T47D (cell line): ENCODE measurements around the gene DMRTB1.

Experiments
- DNase-seq, 2 experiments: peaks; one replicate each; pipeline versions ENCODE4 v3.0.0 to v3.0.0-alpha.2; 2011 to 2012; ENCODE audit warnings: low read depth in 1 of 2, low spot score in 1 of 2
- JUND ChIP-seq: IDR thresholded peaks from 2 replicates; pipeline ENCODE4 v1.6.1; 2012; ENCODE audit warnings: low read depth
- in situ Hi-C: cut with HindIII; loops from 2 replicates; pipeline ENCODE4 v1.10.0; 2016; ENCODE audit warnings: low sequenced_read_pairs, low pct_unique_long_range_greater_than_20kb

Gene DMRTB1

DNA sequence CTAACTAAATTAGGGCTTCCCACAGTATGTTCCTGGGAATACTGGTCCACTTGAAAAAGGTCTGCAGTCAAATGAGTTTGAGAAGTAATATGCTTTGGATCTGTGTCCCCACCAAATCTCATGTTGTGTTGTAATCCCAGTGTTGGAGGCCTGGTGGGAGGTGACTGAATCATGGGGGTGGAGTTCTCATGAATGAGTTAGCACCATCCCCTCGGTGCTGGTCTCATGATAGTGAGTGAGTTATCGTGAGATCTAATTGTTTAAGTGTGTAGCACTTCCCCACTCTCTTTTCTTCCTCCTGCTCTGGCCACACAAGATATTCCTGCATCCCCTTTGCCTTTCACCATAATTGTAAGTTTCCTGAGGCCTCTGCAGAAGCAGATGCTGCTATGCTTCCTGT is 16.9 kb upstream of the DMRTB1 start:
- no peak for TF ChIP-seq JUND
- no peak for DNase-seq
- in situ Hi-C loops, result no loop called here

- no peak for DNase-seq
- in situ Hi-C loops, result no loop called here
- TF ChIP-seq JUND, result no peak
Measured at GRCh38 chr1:53446051-53446450, 13.1 kb upstream of the DMRTB1 start.

DNA sequence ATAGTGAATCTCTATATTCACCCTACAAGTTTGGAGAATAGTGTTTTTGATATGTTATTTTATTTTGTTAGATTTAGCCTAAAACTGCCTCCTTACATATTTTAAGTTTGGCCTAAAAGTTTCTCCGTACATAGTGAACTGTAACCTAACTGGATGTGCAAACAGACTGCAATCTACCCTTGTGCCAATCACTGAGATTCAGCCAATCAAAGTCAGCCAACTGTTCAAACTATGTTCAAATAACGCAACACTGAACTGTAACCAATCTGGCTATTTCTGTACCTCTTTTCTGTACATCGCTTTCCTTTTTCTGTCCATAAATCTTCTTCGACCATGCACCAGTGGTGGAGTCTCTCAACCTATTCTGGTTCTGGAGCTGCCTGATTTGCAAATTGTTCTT is 11.8 kb upstream of the DMRTB1 start:
- DNase-seq, result no peak
- no peak for TF ChIP-seq JUND
- in situ Hi-C loops, result no loop called here

- in situ Hi-C loops, result no loop called here
- no peak for DNase-seq
- TF ChIP-seq JUND, result no peak
Measured at GRCh38 chr1:53448241-53448841, 10.9 kb upstream of the DMRTB1 start.

- in situ Hi-C loops, result no loop called here
- no peak for DNase-seq
- TF ChIP-seq JUND, result no peak
Measured at GRCh38 chr1:53449021-53449420, 10.2 kb upstream of the DMRTB1 start.

DNA sequence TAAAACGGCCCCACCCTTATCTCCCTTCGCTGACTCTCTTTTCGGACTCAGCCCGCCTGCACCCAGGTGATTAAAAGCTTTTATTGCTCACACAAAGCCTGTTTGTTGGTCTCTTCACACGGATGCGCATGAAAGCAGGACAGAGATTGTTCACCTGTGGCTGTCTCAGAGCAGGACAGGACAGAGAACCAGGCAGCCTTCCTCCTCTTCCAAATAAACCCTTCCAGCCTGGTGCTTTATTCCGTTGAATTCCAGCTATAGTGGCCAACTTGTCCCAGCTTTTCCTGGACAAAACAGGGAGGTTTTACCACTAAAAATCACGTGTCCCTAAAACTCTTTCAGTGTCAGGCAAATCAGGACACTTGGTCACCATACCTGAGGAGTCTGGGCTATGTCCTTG is 9.5 kb upstream of the DMRTB1 start:
- DNase-seq, result no peak
- TF ChIP-seq JUND, result no peak
- in situ Hi-C loops, result no loop called here

DNA sequence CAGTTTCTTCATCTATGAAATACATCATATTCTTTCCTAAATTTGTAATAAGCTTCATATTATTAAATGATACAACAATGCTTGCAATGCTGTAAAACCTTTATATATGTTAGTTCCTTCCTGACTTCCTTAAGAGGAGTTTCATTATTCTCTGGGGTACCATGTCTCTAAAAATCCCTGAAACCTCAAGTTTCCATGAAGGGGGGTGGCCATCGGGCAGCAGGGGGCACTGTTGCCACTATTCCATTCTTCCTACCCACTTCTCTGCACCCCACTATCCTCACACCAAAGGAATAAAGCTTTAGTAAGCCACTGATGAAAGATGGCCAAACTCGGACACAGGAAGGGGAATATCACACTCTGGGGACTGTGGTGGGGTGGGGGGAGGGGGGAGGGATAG is 9.0 kb upstream of the DMRTB1 start:
- no peak for TF ChIP-seq JUND
- DNase-seq, result no peak
- in situ Hi-C loops, result no loop called here

DNA sequence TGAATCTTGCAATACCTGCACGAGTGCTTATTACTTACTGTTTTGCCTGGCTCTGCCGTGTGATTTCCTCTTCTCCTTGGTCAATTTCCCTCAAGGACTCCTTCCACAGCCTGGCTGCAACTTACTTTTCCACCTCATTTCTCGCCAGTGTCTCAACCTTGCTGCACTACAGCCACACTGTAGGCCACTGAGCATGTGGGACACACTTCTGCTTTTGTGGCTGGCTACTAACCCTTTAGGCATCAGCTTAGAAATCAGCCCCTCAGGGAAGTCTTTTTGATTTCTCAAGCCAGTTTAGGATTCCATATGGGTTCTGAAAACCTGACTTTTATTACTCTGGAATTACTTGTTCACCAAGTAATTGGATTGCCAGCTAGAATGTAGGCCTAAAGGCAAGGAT is 5.2 kb upstream of the DMRTB1 start:
- in situ Hi-C loops, result no loop called here
- DNase-seq, result no peak
- TF ChIP-seq JUND, result no peak

DNA sequence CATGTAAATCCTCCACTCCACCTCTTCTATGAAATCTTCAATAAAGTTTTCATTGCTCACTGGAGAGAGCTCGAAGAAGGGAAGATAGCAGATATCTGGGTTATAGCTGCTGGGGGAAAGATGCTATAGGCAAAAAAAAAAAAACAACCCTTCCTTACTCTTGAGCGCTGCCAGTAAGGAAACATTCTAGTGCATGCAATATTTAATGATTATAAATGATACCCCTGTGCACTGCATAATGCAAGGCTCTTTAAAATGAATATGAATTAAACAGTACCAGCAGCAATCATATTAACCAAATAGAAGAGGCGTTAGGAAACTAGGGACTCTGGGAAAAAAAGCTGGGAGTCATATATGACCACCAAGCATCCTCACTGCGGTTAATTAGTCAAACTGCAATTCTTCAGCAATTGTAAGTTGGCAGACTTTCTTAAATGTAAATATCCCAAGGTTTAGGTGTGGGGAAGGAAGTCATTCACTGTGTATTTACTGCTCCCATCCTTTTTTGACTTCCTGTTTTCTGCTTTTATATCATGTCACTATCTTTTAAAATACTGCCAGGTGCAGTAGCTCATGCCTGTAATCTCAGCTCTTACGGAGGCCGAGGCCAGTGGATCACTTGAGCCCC is 3.7 kb upstream of the DMRTB1 start:
- no peak for TF ChIP-seq JUND
- in situ Hi-C loops, result no loop called here
- no peak for DNase-seq

GRCh38 chr1:53458634-53459033 is 565 bp upstream of the DMRTB1 start:
- no peak for DNase-seq
- in situ Hi-C loops, result no loop called here
- no peak for TF ChIP-seq JUND

- no peak for DNase-seq
- TF ChIP-seq JUND, result no peak
- in situ Hi-C loops, result no loop called here
Measured at GRCh38 chr1:53460211-53460634, 1.0 kb downstream of the DMRTB1 start.

DNA sequence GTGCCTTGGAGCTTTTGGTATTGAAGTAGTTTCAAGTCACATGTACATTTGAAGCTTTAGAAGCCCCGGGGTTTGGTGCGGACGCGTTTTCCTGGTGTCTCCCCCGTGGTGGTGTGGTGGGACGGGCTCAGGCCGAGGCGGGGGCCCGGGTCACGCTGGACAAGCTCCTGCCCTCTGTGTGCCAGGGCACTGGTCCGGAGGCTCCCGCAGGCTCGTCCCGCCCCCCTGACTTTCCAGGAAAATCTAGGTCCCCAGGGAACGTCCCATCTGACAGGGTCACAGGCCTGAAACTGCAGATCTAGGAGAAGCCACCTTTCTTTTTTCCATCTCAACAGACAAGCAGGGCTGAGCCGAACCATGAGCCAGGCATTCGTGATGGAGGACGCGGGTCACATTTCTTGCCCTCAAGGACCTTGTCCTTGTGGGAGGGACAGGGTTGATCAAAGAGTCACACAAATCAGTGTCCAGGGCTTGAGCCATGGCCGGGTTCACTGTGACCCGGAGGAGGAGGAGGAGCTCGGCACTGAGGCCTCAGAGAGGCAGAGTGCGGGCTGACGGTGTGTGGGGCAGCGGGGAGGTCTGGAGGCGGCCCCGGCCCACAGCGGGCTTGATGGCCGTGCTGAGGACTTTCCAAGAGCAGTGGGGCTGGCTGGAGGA is 1.6 kb downstream of the DMRTB1 start:
- no peak for DNase-seq
- in situ Hi-C loops, result no loop called here
- no peak for TF ChIP-seq JUND

DNA sequence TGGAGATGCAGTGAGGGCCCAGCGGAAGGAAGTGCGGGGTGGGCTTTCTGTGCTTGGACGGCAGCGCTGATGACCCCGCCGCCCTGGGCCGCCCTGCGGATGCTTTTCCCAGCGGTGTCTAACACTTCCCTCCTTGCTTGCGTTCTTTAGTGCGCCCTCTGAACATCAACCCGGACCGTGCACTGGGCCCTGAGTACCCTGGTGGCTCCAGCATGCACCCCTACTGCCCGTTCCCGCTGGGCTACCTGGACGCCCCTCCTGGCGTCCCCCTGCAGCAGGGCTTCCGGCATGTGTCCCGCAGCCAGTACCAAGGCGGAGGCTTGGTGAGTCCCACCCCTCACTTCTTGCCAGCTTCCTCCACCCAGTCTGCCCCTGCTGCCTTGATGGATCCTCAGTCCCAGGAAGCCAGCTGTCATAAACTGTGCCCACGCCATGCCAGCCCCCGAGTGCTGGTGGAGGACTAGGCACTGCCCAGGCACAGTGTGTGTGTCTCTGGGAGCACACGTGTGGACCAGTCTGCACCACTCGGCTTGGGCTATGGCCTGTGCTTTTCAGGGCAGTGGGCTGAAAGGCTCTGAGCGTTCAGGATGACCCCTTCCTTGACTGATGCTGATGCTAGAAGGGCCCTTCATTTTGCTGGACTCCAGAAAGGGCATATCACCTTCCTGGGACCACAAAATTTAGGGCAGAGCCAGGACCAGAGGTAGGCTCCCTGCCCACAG is 2.3 kb downstream of the DMRTB1 start:
- no peak for TF ChIP-seq JUND
- in situ Hi-C loops, result no loop called here
- DNase-seq, result no peak
